ENCODE measurements around the gene HDAC4.
A peak's percentile ranks its signal among the peaks of the same experiment; 100 is the strongest.

The HDAC4 gene

DNA sequence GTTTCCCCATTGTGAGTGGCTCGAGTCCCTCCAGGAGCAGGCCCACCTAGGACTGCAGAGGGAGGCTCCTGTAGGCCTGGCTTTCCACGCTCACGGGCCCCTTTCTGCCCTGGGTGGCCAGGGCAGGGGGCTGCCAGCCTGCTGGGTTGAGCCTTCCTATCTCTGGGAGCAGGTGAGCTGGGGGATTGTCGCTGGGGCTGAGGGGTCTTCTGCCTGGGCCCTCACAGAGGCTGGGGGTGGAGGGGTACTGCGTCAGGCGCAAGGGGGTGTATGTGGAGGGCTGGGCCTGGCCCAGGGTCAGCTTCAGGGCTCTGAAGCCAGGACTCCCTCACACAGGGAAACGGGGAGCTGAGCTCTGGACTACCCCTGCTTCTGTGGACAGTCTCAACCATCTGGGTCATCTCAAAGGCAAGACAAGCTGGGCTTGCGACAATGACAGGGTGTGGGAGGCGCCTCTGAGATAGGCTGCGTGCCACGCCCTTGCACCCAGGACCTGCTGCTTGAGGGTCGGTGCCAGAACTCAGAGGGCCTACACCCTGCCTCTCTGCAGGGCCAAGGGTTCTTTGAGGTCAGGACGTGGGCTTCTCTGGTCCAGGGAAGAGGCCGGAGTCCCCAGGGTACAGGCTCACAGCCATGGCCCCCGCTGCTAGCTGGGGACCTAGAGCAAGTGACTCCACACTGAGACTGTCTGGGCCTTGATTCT is 346.9 kb downstream of the HDAC4 start:
- H3K36me3 ChIP-seq (ENCODE audit: control insufficient read depth, insufficient read depth, low read length, severe bottlenecking), result peaks cover 18% of the 10 kb centered on the region
- DNase-seq (ENCODE audit: low read depth), result no peak

DNA sequence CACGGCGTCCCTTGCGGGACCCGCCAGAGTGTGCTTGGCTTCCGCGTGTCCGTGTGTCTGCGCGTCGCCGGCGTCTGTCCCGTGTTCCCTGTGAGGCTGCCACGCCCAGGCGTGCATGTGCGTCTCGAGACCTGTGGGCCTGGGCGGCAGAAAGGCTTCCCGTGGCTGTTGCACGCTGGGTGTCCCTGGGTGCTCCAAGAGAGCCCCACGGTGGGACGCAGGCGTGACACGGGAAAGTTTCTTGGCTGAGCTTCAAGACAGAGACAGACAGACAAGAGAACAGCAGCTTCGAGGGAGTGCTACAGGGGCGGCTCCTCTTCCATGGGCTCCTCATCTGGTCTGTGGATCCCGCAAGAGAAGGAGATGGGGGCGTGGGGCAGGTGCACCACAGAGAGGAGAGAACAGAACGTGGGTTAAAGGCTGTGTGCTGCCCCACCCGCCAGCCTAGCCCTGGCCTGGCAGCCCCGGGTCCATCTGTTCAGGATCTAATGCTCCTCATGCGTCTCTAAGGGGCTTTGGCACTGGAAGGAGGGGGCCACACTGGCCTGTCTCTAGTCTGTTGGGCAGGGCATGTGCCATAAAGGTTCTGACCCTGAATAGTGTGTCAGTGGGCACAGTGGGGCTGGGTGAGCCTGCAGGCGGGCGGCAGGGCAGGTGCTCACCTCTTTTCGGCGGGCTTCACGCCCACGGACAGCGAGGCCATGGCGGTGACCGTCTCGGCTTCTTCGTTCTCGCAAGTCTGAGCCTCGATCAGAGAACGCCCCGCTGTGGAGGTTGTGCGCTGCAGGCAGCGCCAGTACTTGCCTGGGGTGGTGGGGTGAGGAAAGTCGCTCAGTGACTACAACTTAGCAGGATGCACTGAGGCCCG is 347.8 kb downstream of the HDAC4 start:
- H3K36me3 ChIP-seq (ENCODE audit: control insufficient read depth, insufficient read depth, low read length, severe bottlenecking), result peaks cover 18% of the 10 kb centered on the region
- H3K27me3 ChIP-seq (replicated peaks; ENCODE audit: control insufficient read depth, insufficient read depth, low read length), result no peaks in the 10 kb centered on the region
- no peaks in the 10 kb centered on the region for H3K4me1 ChIP-seq (ENCODE audit: control insufficient read depth, insufficient read depth, low read length)
- DNase-seq (ENCODE audit: low read depth), result no peak
- no peak overlapping the region for H3K9ac ChIP-seq (ENCODE audit: low read length)
- peaks cover 15% of the 10 kb centered on the region for H3K9me3 ChIP-seq (ENCODE audit: control insufficient read depth, low read length)
- H3K4me3 ChIP-seq (ENCODE audit: low read length), result no peak overlapping the region

More for the DNA sequence above, 346.9 kb downstream of the HDAC4 start:
- Histone ChIP-seq H3K4me3 (ENCODE audit: low read length) (no peak overlapping the region), H3K4me1 (ENCODE audit: control insufficient read depth, insufficient read depth, low read length) (no peaks in the 10 kb centered on the region), H3K27me3 (replicated peaks; ENCODE audit: control insufficient read depth, insufficient read depth, low read length) (no peaks in the 10 kb centered on the region), H3K9ac (ENCODE audit: low read length) (no peak overlapping the region), H3K9me3 (ENCODE audit: control insufficient read depth, low read length) (peaks cover 15% of the 10 kb centered on the region)

GRCh38 chr2:239051891-239052445 is 348.9 kb downstream of the HDAC4 start:
- Histone ChIP-seq H3K36me3 (ENCODE audit: control insufficient read depth, insufficient read depth, low read length, severe bottlenecking) (peaks cover 14% of the 10 kb centered on the region), H3K27me3 (replicated peaks; ENCODE audit: control insufficient read depth, insufficient read depth, low read length) (no peaks in the 10 kb centered on the region), H3K4me1 (ENCODE audit: control insufficient read depth, insufficient read depth, low read length) (no peaks in the 10 kb centered on the region), H3K9me3 (ENCODE audit: control insufficient read depth, low read length) (peaks cover 5% of the 10 kb centered on the region), H3K4me3 (ENCODE audit: low read length) (no peak overlapping the region), H3K9ac (ENCODE audit: low read length) (no peak overlapping the region)
- no peak for DNase-seq (ENCODE audit: low read depth)

DNA sequence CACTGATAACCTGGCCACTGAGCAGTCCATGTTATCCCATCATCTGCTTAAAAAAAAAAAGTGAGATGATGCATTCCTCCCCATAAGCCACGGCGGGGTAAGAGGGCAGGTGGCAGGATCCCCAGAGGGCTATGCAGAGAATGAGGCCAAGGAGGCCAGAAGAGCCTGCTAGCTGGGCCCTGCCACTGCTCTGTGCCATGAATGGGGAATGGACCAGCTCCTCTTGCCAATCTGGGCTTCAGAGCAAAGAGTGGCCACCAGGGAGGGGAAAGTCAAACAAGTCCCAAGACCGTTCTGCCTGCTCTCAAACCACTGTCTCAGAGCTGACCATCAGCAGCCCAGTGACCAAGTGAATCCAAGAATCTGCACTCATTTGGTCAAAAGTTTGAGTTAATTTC is 350.6 kb downstream of the HDAC4 start:
- H3K36me3 ChIP-seq (ENCODE audit: control insufficient read depth, insufficient read depth, low read length, severe bottlenecking), result peaks cover 8% of the 10 kb centered on the region

DNA sequence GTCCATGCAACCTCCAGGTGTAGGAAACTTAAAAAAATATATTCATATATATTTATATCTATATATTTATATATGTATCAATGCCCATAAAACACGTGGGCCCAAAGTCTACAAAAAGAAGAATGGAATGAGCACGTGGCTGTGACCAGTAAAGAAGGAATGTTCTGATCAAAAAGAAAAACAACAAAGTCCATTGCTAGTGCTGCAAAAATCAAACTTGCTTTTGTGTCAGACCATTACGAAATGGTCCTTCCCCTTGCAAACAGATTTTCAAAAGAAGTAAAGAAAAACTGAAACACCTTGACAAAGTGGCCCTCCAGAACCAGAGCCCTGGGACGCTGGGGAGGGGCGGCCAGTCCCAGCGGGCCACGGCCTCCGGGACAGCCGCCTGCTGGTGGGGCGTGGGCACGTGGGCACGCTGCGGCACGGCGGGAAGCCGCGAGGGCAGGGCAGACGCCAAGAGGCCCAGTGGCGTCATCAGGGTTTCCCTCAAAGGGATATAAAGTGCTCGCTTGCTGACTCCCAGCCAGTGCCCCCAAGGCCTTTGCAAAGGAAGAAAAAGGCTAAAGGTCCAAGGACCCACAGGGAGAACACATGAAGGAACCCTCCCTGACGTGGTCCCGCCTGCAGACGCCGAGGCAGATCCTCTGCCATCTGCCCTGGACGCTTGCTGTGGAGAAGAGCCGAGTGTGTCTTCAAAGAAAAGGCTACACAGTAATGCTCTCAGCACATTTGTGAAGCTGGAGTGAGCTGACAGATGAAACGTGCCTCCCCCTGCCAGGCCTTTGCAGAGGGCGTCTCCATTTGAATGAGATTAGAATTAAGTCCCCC is 351.2 kb downstream of the HDAC4 start:
- H3K4me3 ChIP-seq (ENCODE audit: low read length), result no peak overlapping the region
- no peak overlapping the region for H3K9ac ChIP-seq (ENCODE audit: low read length)
- no peaks in the 10 kb centered on the region for H3K4me1 ChIP-seq (ENCODE audit: control insufficient read depth, insufficient read depth, low read length)
- no peaks in the 10 kb centered on the region for H3K27me3 ChIP-seq (replicated peaks; ENCODE audit: control insufficient read depth, insufficient read depth, low read length)
- peak; percentile 66 for DNase-seq (ENCODE audit: low read depth)
- H3K9me3 ChIP-seq (ENCODE audit: control insufficient read depth, low read length), result no peaks in the 10 kb centered on the region
- H3K36me3 ChIP-seq (ENCODE audit: control insufficient read depth, insufficient read depth, low read length, severe bottlenecking), result peaks cover 8% of the 10 kb centered on the region

More for the DNA sequence above, 350.6 kb downstream of the HDAC4 start:
- Histone ChIP-seq H3K4me1 (ENCODE audit: control insufficient read depth, insufficient read depth, low read length) (no peaks in the 10 kb centered on the region), H3K27me3 (replicated peaks; ENCODE audit: control insufficient read depth, insufficient read depth, low read length) (no peaks in the 10 kb centered on the region), H3K9me3 (ENCODE audit: control insufficient read depth, low read length) (no peaks in the 10 kb centered on the region), H3K9ac (ENCODE audit: low read length) (no peak overlapping the region), H3K4me3 (ENCODE audit: low read length) (no peak overlapping the region)
- DNase-seq (ENCODE audit: low read depth), result no peak

DNA sequence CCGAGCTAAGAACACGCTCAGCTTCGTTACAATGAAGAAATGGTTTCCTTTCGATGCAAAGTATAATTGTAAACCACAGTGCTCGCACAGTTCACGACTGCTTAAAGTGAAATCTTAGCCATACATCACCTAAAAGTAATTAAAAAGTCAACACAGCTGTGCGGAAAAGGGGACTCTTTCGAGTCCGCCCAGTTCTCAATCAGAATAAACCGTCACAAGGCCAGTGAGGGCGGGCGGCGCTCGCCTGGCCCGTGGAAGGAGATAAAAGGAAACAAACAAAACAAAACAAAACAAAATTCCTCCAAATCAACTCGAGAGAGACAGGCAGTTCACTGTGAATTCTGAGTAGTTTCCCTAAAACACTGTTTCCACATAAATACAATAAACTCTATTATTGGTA is 352.1 kb downstream of the HDAC4 start:
- Histone ChIP-seq H3K9me3 (ENCODE audit: control insufficient read depth, low read length) (no peaks in the 10 kb centered on the region), H3K36me3 (ENCODE audit: control insufficient read depth, insufficient read depth, low read length, severe bottlenecking) (peaks cover 5% of the 10 kb centered on the region), H3K4me1 (ENCODE audit: control insufficient read depth, insufficient read depth, low read length) (no peaks in the 10 kb centered on the region), H3K27me3 (replicated peaks; ENCODE audit: control insufficient read depth, insufficient read depth, low read length) (no peaks in the 10 kb centered on the region), H3K9ac (ENCODE audit: low read length) (no peak overlapping the region), H3K4me3 (ENCODE audit: low read length) (no peak overlapping the region)
- DNase-seq (ENCODE audit: low read depth), result no peak

- Histone ChIP-seq H3K4me1 (ENCODE audit: control insufficient read depth, insufficient read depth, low read length) (no peaks in the 10 kb centered on the region), H3K27me3 (replicated peaks; ENCODE audit: control insufficient read depth, insufficient read depth, low read length) (no peaks in the 10 kb centered on the region), H3K9ac (ENCODE audit: low read length) (no peak overlapping the region), H3K4me3 (ENCODE audit: low read length) (no peak overlapping the region), H3K36me3 (ENCODE audit: control insufficient read depth, insufficient read depth, low read length, severe bottlenecking) (peaks cover 5% of the 10 kb centered on the region), H3K9me3 (ENCODE audit: control insufficient read depth, low read length) (no peaks in the 10 kb centered on the region)
- no peak for DNase-seq (ENCODE audit: low read depth)
Observed at GRCh38 chr2:239047861-239048260, 353.0 kb downstream of the HDAC4 start.

DNA sequence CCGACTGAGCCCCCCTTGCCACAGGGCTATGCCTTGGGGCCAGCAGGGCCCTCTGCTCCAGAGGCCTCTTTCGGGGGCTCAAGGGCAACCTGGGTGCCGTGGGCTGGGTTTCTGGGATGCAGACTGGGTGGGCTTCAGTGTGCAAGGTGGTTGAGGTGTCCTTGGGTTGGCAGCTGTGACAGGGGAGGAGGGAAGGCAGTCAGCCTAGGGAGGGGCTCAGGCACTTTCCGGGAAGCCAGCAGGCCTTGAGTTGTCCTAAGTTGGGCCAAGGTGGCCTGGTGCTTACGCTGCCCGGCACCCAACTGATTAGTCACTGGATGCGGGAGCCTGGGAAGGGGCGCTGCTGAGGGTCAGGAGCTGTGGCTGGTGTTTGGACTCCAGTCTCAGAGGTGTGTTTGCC is 353.4 kb downstream of the HDAC4 start:
- H3K9ac ChIP-seq (ENCODE audit: low read length), result no peak overlapping the region
- no peaks in the 10 kb centered on the region for H3K27me3 ChIP-seq (replicated peaks; ENCODE audit: control insufficient read depth, insufficient read depth, low read length)
- H3K4me3 ChIP-seq (ENCODE audit: low read length), result no peak overlapping the region
- no peaks in the 10 kb centered on the region for H3K9me3 ChIP-seq (ENCODE audit: control insufficient read depth, low read length)
- no peaks in the 10 kb centered on the region for H3K4me1 ChIP-seq (ENCODE audit: control insufficient read depth, insufficient read depth, low read length)
- peaks cover 3% of the 10 kb centered on the region for H3K36me3 ChIP-seq (ENCODE audit: control insufficient read depth, insufficient read depth, low read length, severe bottlenecking)
- no peak for DNase-seq (ENCODE audit: low read depth)

GRCh38 chr2:239046822-239047221 is 354.0 kb downstream of the HDAC4 start:
- H3K9ac ChIP-seq (ENCODE audit: low read length), result no peak overlapping the region
- no peaks in the 10 kb centered on the region for H3K27me3 ChIP-seq (replicated peaks; ENCODE audit: control insufficient read depth, insufficient read depth, low read length)
- H3K4me3 ChIP-seq (ENCODE audit: low read length), result no peak overlapping the region
- no peaks in the 10 kb centered on the region for H3K4me1 ChIP-seq (ENCODE audit: control insufficient read depth, insufficient read depth, low read length)
- no peaks in the 10 kb centered on the region for H3K36me3 ChIP-seq (ENCODE audit: control insufficient read depth, insufficient read depth, low read length, severe bottlenecking)
- no peak for DNase-seq (ENCODE audit: low read depth)
- no peaks in the 10 kb centered on the region for H3K9me3 ChIP-seq (ENCODE audit: control insufficient read depth, low read length)

- Histone ChIP-seq H3K4me1 (ENCODE audit: control insufficient read depth, insufficient read depth, low read length) (no peaks in the 10 kb centered on the region), H3K4me3 (ENCODE audit: low read length) (no peak overlapping the region), H3K36me3 (ENCODE audit: control insufficient read depth, insufficient read depth, low read length, severe bottlenecking) (no peaks in the 10 kb centered on the region), H3K27me3 (replicated peaks; ENCODE audit: control insufficient read depth, insufficient read depth, low read length) (peaks cover 19% of the 10 kb centered on the region), H3K9ac (ENCODE audit: low read length) (no peak overlapping the region), H3K9me3 (ENCODE audit: control insufficient read depth, low read length) (no peaks in the 10 kb centered on the region)
- DNase-seq (ENCODE audit: low read depth), result no peak
Observed at GRCh38 chr2:239044336-239044735, 356.5 kb downstream of the HDAC4 start.

GRCh38 chr2:239043326-239043725 is 357.5 kb downstream of the HDAC4 start:
- Histone ChIP-seq H3K4me1 (ENCODE audit: control insufficient read depth, insufficient read depth, low read length) (no peaks in the 10 kb centered on the region), H3K9ac (ENCODE audit: low read length) (no peak overlapping the region), H3K9me3 (ENCODE audit: control insufficient read depth, low read length) (no peaks in the 10 kb centered on the region), H3K27me3 (replicated peaks; ENCODE audit: control insufficient read depth, insufficient read depth, low read length) (peaks cover 24% of the 10 kb centered on the region), H3K4me3 (ENCODE audit: low read length) (no peak overlapping the region), H3K36me3 (ENCODE audit: control insufficient read depth, insufficient read depth, low read length, severe bottlenecking) (no peaks in the 10 kb centered on the region)
- no peak for DNase-seq (ENCODE audit: low read depth)

Measured in adipocyte (in vitro differentiated cells).